Measurements from ENCODE around the gene KCNQ1. TPM values are rescaled to one million over a fixed set of nuclear protein-coding genes. Genes with fewer than 3 reads are reported as not detected.

The KCNQ1 gene
- total RNA-seq, 3 donors from 2014 or later: 15.5 to 44.7 (median 37.4) TPM

DNA sequence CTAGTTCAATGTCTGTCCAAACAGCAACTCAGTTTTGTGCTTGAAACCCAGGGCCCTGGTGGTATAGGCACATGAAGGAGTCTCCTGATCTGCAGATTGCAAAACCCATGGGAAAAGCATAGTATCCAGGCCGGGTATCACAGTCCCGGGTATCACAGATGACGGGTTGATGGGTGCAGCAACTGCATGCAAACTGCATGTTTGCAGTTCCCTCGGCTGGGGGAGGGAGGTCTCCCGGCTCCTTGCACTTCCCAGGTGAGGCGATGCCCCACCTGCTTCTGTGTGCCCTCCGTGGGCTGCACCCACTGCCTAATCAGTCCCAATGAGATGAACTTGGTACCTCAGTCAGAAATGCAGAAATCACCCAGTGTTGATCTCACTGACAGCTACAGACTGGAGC is 53.9 kb downstream of the KCNQ1 start:
- no peaks in the 10 kb centered on the region for H3K4me1 ChIP-seq (ENCODE audit: low read depth)
- TF ChIP-seq, protein P1, sequence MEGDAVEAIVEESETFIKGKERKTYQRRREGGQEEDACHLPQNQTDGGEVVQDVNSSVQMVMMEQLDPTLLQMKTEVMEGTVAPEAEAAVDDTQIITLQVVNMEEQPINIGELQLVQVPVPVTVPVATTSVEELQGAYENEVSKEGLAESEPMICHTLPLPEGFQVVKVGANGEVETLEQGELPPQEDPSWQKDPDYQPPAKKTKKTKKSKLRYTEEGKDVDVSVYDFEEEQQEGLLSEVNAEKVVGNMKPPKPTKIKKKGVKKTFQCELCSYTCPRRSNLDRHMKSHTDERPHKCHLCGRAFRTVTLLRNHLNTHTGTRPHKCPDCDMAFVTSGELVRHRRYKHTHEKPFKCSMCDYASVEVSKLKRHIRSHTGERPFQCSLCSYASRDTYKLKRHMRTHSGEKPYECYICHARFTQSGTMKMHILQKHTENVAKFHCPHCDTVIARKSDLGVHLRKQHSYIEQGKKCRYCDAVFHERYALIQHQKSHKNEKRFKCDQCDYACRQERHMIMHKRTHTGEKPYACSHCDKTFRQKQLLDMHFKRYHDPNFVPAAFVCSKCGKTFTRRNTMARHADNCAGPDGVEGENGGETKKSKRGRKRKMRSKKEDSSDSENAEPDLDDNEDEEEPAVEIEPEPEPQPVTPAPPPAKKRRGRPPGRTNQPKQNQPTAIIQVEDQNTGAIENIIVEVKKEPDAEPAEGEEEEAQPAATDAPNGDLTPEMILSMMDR (IDR thresholded peaks at IDR 0.05): no peak
- peak in 1 of 3 donors; percentile 18 for DNase-seq
- peaks cover 12% of the 10 kb centered on the region for H3K9me3 ChIP-seq
- no peak overlapping the region for H3K4me3 ChIP-seq
- H3K36me3 ChIP-seq (ENCODE audit: low read depth): no peaks in the 10 kb centered on the region
- ATAC-seq: no peak
- intact Hi-C loops (cut with DNase I, micrococcal nuclease): no loop called here

DNA sequence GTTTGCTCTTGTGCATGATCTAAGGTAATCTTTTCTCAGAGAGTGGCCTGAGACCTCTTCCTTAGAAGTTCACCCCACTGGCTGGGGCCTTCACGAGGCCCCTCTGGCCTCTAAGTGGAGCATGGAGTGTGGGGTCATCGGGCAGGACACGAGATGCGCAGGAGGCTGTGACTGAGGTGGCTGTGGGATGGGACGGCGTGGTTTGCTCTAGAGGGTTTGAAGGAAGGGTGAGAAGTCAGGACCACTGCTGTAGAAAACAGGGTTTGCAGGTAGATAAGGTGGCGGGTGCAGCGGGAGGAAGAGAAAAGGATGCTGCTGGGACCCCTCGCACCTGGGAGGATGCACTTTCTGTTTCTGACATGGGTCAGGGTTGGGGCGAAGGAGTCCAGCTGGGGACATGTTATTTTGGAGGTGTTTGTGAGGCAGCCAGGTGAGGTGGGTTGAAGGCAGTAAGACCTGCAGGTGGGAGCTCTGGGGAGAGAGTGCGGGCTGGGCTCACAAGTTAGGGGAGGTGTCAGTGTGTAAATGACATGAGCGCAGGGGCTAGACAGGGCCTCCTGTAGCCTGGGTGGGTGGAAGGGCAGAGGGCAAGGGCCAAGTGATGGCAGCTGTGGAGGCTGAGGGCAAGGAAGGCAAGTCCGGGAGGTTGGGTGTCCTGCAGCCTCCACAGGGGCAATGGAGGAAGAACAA is 62.5 kb downstream of the KCNQ1 start:
- H3K36me3 ChIP-seq (ENCODE audit: low read depth): no peaks in the 10 kb centered on the region
- DNase-seq (peak in 1 of 3 donors; percentile 38), ATAC-seq (no peak)
- H3K9me3 ChIP-seq: no peaks in the 10 kb centered on the region
- no peaks in the 10 kb centered on the region for H3K4me1 ChIP-seq (ENCODE audit: low read depth)
- H3K4me3 ChIP-seq: no peak overlapping the region
- TF ChIP-seq, protein P1 (IDR thresholded peaks at IDR 0.05): no peak
- intact Hi-C loops (cut with DNase I, micrococcal nuclease): no loop called here

DNA sequence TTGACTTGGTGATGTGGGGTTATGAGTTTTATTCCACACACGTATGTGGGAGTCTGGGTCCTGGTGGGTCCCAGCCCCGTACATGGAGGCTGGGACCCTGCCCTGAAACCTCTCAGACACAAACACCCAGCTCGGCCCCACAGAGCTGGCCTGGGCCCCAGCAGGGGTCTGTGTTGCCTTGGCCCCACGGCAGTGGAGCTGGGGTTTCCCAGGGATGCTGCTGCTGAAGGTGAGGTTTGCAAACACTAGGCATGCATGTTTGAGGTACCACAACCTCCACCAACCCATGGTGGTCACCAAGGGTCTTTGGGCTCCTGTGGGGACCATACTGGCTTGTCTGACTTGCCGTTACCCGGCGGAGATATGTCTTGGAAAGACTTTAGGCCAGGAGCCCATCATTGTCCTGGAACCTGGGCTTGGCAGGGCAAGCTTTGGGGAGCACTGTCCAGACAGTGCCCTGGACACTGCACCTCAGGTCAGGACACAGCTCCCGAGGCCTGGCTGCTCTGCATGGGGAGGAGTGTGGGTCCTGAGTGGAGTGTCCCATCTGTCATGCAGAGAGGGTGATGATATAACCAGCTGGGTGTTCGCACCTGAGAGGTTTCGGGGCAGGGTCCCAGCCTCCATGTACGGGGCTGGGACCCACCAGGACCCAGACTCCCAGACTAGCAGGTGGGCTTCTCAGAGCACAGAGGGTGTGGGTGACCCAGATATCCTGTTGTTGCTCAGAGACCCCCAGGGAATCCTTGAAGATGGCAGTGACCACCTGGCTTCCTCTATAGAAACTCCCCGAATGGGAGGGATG is 63.3 kb downstream of the KCNQ1 start:
- ATAC-seq (no peak), DNase-seq (peak in 1 of 3 donors; percentile 17)
- Histone ChIP-seq H3K4me3 (no peak overlapping the region), H3K36me3 (ENCODE audit: low read depth) (no peaks in the 10 kb centered on the region), H3K4me1 (ENCODE audit: low read depth) (no peaks in the 10 kb centered on the region), H3K9me3 (no peaks in the 10 kb centered on the region)
- TF ChIP-seq, protein P1 (IDR thresholded peaks at IDR 0.05): no peak
- intact Hi-C loops (cut with DNase I, micrococcal nuclease): no loop called here

DNA sequence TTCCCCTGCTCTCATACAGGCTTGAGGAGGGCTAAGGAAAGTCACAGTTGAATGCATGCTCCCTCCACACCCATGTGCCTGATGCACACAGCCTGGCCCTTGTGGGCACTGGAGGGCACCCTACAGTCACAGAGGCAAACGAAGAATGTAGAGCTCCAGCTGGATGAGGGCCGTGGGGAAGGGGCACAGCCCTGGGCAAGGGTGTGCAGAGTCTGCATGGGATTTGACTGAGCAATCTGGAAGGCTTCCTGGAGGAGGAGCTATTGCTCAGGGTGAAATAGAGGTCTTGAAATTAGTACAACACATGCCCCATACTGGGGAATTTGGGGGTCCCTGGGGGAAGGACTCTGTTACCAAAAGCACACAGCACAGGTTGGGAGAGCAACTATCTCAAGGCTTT is 64.0 kb downstream of the KCNQ1 start:
- Histone ChIP-seq H3K36me3 (ENCODE audit: low read depth) (no peaks in the 10 kb centered on the region), H3K4me3 (no peak overlapping the region), H3K4me1 (ENCODE audit: low read depth) (no peaks in the 10 kb centered on the region), H3K9me3 (no peaks in the 10 kb centered on the region)
- intact Hi-C loops (cut with DNase I, micrococcal nuclease): no loop called here
- ATAC-seq: no peak
- TF ChIP-seq, protein P1 (IDR thresholded peaks at IDR 0.05): no peak
- DNase-seq: no peak

DNA sequence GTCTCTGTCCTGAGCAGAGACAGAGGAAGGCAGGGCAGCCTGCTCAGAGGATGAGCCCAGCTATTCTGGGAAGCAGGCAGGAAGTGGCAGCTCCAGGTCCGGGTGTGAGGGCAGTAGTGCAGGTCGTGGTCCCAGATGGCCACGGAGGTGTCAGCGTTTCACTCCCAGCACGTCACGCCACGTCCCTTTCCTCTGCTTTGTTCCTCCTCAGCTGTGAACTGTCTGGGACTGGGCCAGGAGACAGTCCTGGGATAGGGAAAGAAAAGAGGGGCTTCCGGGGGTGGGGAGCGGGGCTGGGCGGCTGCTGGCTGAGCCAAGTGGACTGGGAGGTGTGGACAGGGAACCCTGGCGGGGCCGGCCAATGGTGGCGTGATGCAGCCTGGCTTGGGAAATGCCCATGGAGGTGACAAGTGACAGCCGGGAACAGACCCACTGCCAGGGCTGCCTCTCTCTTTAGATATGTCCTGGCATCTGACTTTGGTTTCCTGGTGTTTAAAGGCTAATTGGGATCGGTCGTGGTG is 64.7 kb downstream of the KCNQ1 start:
- TF ChIP-seq, protein P1 (IDR thresholded peaks at IDR 0.05): no peak
- intact Hi-C loops (cut with DNase I, micrococcal nuclease): no loop called here
- ATAC-seq (no peak), DNase-seq (peak in 1 of 3 donors; percentile 39)
- no peaks in the 10 kb centered on the region for H3K4me1 ChIP-seq (ENCODE audit: low read depth)
- H3K36me3 ChIP-seq (ENCODE audit: low read depth): no peaks in the 10 kb centered on the region
- no peak overlapping the region for H3K4me3 ChIP-seq
- H3K9me3 ChIP-seq: no peaks in the 10 kb centered on the region
